HL-60 (cell line): ENCODE results near the gene FAM53A.

Experiments
- DNase-seq, 2 experiments: peaks; one replicate each; pipeline ENCODE4 v3.0.0-alpha.2; 2010 to 2020; ENCODE audit warnings: low read depth in 1 of 2, low spot score in 1 of 2
- H3K27ac ChIP-seq: fragments of 250-450 bp; sonication (Bioruptor Pico); replicated peaks from 2 replicates; pipeline ENCODE4 v1.5.1; 2020; ENCODE audit warnings: mild to moderate bottlenecking, moderate library complexity
- H3K27me3 ChIP-seq: fragments of 250-450 bp; sonication (Bioruptor Pico); 2 replicates; pipeline ENCODE4 v1.5.1; 2021; ENCODE audit warnings: mild to moderate bottlenecking, moderate library complexity; ENCODE audit not compliant: insufficient read depth, poor library complexity, severe bottlenecking
- H3K4me3 ChIP-seq: replicated peaks from 2 replicates; pipeline ENCODE4 v1.5.1; 2011; ENCODE audit warnings: mild to moderate bottlenecking, control low read depth, low read length; ENCODE audit not compliant: insufficient read depth
- GABPA ChIP-seq: IDR thresholded peaks from 2 replicates; pipeline ENCODE4 v1.6.1; 2012; ENCODE audit warnings: low read depth
- POLR2AphosphoS5 ChIP-seq: IDR thresholded peaks from 2 replicates; pipeline ENCODE4 v1.6.1; 2012; ENCODE audit warnings: low read depth
- SPI1 ChIP-seq: IDR thresholded peaks from 2 replicates; pipeline ENCODE4 v1.6.1; 2012; ENCODE audit warnings: low read depth, mild to moderate bottlenecking, borderline replicate concordance
- TF ChIP-seq, protein P1 (sequence below): IDR thresholded peaks from 2 replicates; pipeline ENCODE4 v1.6.1; 2012; ENCODE audit warnings: low read depth; ENCODE audit not compliant: insufficient replicate concordance
- TF ChIP-seq, protein P2 (sequence below): IDR thresholded peaks from one replicate; pipeline ENCODE4 v1.5.1; 2011; ENCODE audit warnings: low read length, control low read depth, inconsistent platforms; ENCODE audit not compliant: insufficient read depth

FAM53A gene

DNA sequence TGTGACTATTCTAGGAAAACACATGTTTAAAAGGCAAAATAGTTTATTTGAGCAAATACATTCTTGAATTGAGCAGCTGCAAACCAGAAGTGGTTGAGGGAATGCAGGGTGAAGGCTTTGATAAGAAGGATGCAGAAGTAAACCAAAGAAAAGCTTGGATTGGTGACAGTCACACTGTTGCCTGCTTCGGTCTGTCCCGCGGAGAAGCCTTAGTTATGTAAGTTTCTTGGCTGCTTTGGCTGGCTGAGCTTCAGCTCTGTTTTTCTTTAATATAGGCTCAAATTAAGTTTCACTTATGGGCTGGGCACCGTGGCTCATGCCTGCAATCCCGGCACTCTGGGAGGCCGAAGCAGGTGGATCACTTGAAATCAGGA is 67.6 kb downstream of the FAM53A start:
- DNase-seq = no peak
- TF ChIP-seq POLR2AphosphoS5 (no peak), GABPA (no peak), SPI1 (no peak)
- TF ChIP-seq, protein P1, sequence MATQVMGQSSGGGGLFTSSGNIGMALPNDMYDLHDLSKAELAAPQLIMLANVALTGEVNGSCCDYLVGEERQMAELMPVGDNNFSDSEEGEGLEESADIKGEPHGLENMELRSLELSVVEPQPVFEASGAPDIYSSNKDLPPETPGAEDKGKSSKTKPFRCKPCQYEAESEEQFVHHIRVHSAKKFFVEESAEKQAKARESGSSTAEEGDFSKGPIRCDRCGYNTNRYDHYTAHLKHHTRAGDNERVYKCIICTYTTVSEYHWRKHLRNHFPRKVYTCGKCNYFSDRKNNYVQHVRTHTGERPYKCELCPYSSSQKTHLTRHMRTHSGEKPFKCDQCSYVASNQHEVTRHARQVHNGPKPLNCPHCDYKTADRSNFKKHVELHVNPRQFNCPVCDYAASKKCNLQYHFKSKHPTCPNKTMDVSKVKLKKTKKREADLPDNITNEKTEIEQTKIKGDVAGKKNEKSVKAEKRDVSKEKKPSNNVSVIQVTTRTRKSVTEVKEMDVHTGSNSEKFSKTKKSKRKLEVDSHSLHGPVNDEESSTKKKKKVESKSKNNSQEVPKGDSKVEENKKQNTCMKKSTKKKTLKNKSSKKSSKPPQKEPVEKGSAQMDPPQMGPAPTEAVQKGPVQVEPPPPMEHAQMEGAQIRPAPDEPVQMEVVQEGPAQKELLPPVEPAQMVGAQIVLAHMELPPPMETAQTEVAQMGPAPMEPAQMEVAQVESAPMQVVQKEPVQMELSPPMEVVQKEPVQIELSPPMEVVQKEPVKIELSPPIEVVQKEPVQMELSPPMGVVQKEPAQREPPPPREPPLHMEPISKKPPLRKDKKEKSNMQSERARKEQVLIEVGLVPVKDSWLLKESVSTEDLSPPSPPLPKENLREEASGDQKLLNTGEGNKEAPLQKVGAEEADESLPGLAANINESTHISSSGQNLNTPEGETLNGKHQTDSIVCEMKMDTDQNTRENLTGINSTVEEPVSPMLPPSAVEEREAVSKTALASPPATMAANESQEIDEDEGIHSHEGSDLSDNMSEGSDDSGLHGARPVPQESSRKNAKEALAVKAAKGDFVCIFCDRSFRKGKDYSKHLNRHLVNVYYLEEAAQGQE = no peak
- TF ChIP-seq, protein P2, sequence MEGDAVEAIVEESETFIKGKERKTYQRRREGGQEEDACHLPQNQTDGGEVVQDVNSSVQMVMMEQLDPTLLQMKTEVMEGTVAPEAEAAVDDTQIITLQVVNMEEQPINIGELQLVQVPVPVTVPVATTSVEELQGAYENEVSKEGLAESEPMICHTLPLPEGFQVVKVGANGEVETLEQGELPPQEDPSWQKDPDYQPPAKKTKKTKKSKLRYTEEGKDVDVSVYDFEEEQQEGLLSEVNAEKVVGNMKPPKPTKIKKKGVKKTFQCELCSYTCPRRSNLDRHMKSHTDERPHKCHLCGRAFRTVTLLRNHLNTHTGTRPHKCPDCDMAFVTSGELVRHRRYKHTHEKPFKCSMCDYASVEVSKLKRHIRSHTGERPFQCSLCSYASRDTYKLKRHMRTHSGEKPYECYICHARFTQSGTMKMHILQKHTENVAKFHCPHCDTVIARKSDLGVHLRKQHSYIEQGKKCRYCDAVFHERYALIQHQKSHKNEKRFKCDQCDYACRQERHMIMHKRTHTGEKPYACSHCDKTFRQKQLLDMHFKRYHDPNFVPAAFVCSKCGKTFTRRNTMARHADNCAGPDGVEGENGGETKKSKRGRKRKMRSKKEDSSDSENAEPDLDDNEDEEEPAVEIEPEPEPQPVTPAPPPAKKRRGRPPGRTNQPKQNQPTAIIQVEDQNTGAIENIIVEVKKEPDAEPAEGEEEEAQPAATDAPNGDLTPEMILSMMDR = no peak
- Histone ChIP-seq H3K27me3 (no peaks in the 10 kb centered on the region), H3K4me3 (no peak overlapping the region), H3K27ac (no peak overlapping the region)

DNA sequence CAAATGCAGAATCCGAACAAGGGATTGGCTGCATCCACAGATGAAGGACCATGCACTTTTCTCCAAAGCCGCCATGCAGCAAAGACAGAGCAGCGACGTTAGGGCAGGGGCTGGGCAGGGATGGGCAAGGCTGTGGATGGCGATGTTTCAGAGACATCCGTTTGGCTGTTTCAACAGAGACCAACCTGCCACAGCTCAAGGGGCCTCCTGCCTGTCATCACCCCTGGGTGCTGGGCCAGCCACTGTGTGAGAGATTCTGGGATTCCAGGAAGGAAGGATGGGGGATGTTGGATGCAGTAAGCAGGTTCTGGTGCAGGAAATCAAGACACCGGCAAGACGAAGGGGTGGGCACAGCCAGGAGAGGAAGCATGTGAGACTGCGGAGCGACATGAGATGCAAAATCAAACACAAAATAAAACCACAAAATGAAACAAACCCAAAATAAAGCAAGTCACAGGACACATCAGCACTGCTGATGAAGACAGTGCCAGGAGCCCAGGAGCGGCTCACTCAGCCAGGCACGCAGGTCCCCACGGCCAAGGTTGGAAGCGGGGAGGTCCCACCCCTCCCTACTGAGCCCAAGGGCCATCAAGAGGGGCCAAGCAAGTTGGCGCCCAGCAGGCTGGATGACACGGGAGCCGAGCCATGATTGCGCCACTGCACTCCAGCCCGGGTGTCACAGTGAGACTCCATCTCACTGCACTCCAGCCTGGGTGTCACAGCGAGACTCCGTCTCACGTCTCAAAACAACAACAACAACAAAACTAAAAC is 68.1 kb downstream of the FAM53A start:
- no peak for DNase-seq
- H3K27ac ChIP-seq = no peak overlapping the region
- no peak overlapping the region for H3K4me3 ChIP-seq
- no peaks in the 10 kb centered on the region for H3K27me3 ChIP-seq
- TF ChIP-seq, protein P2 = no peak
- TF ChIP-seq GABPA (no peak), SPI1 (no peak), POLR2AphosphoS5 (no peak)
- TF ChIP-seq, protein P1 = no peak

DNA sequence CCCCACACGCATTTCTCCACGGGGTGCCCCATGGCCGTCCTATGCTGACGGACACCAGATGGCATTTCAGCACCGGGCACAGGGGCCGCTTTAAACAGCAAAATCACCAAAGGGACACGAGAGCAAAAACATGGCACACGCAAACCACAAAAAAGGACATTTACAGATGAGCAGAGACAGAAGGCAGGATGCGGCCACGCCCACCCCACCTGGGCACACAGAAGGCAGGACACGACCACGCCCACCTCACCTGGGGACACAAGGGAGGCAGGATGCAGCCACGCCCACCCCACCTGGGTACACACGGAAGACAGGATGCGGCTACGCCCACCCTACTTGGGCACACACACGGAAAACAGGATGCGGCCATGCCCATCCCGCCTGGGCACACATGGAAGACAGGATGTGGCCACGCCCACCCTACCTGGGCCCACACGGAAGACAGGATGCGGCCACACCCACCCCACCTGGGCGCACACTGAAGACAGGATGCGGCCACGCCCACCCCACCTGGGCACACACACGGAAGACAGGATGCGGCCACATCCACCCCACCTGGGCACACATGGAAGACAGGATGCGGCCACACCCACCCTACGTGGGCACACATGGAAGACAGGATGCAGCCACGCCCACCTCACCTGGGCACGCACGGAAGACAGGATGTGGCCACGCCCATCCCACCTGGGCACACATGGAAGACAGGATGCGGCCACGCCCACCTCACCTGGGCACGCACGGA is 69.1 kb downstream of the FAM53A start:
- H3K27ac ChIP-seq = no peak overlapping the region

More for the DNA sequence above, 69.1 kb downstream of the FAM53A start:
- TF ChIP-seq SPI1 = no peak
- TF ChIP-seq, protein P2 = no peak
- TF ChIP-seq GABPA = no peak
- no peak for TF ChIP-seq POLR2AphosphoS5
- TF ChIP-seq, protein P1 = no peak
- DNase-seq = no peak
- Histone ChIP-seq H3K27me3 (no peaks in the 10 kb centered on the region), H3K4me3 (no peak overlapping the region)
